BJ (cell line): ENCODE results near the gene ATXN7L2. TPM values are rescaled to one million over a fixed set of nuclear protein-coding genes. Genes with fewer than 3 reads are reported as not detected.
A peak's percentile ranks its signal among the peaks of the same experiment; 100 is the strongest.

Experiments used
- CTCF ChIA-PET: fragments of 350-600 bp; formaldehyde crosslinking; extraction: SDS; loops from one replicate; lab custom pipeline; 2021; ENCODE audit warnings: antibody characterized with exemption, inconsistent platforms; lab: Yijun Ruan, JAX
- POLR2A ChIA-PET: fragments of 300-600 bp; sonication (Branson Sonifier 250); formaldehyde crosslinking; extraction: SDS; loops from one replicate; lab custom pipeline; 2021; ENCODE audit warnings: antibody characterized with exemption; lab: Charles Lee
- DNase-seq: peaks from one replicate; pipeline ENCODE4 v3.0.0-alpha.2; 2011; ENCODE audit warnings: low read depth
- H3K27me3 ChIP-seq: 2 replicates; pipeline ENCODE4 v1.6.0; 2011; ENCODE audit warnings: low read length; ENCODE audit not compliant: control insufficient read depth, insufficient read depth
- H3K36me3 ChIP-seq: 2 replicates; pipeline ENCODE4 v1.5.1; 2011; ENCODE audit warnings: low read length; ENCODE audit not compliant: control insufficient read depth, insufficient read depth
- H3K4me3 ChIP-seq: 2 replicates; pipeline ENCODE4 v1.5.1; 2011; ENCODE audit warnings: low read depth, mild to moderate bottlenecking, control low read depth, low read length
- CTCF ChIP-seq: IDR thresholded peaks from 2 replicates; pipeline ENCODE4 v1.5.1; 2011; ENCODE audit warnings: low read depth, mild to moderate bottlenecking, control low read depth, inconsistent platforms, low read length, moderate library complexity; ENCODE audit not compliant: insufficient read depth
- polyA plus RNA-seq: library from polyadenylated mRNA; depleted of rRNA; stranded (reverse); fragments of >200 nt; gene quantifications from 2 replicates; pipeline ENCODE4 v1.2.3, GENCODE V29; 2011

Gene ATXN7L2
- polyA plus RNA-seq, 1 experiment, result 8.7 TPM

GRCh38 chr1:109503935-109504334 lies 20.2 kb downstream of the ATXN7L2 start:
- TF ChIP-seq CTCF, result no peak
- POLR2A ChIA-PET, result no interaction called here

GRCh38 chr1:109504974-109505373 lies 21.3 kb downstream of the ATXN7L2 start:
- POLR2A ChIA-PET, result no interaction called here
- Histone ChIP-seq H3K27me3 (no peaks in the 10 kb centered on the region), H3K4me3 (no peak overlapping the region), H3K36me3 (no peaks in the 10 kb centered on the region; the same call in 1 of the 2 replicates)
- TF ChIP-seq CTCF, result no peak
- DNase-seq, result no peak
- CTCF ChIA-PET, result interaction anchor here (1.7 to 32.2 kb wide), 4 partner anchors 11 to 29 kb away, joined by 5 to 1371 read pairs (median 12); partner anchors contain the start of genes CYB561D1 and GPR61

More at GRCh38 chr1:109503935-109504334, 20.2 kb downstream of the ATXN7L2 start:
- no peak for DNase-seq
- no peaks in the 10 kb centered on the region; the same call in 1 of the 2 replicates for H3K36me3 ChIP-seq
- H3K4me3 ChIP-seq, result no peak overlapping the region
- H3K27me3 ChIP-seq, result no peaks in the 10 kb centered on the region
- CTCF ChIA-PET, result interaction anchor here (3.8 to 32.2 kb wide), 2 partner anchors 10 to 30 kb away, joined by 13 to 1371 read pairs; partner anchors contain the start of genes CYB561D1 and GPR61

GRCh38 chr1:109508001-109508872 lies 24.5 kb downstream of the ATXN7L2 start:
- no peak for DNase-seq
- Histone ChIP-seq H3K36me3 (no peaks in the 10 kb centered on the region), H3K27me3 (no peaks in the 10 kb centered on the region), H3K4me3 (no peak overlapping the region)
- POLR2A ChIA-PET, result interaction anchor here (0.6 kb wide), 1 partner anchor 11 kb away, joined by 3 read pairs; no protein-coding TSS in a partner anchor
- no peak for TF ChIP-seq CTCF
- CTCF ChIA-PET, result interaction anchor here (1.2 to 32.2 kb wide), 5 partner anchors 10 to 26 kb away, joined by 3 to 1371 read pairs (median 6); partner anchors contain the start of gene GPR61

- no peak for TF ChIP-seq CTCF
- no peaks in the 10 kb centered on the region for H3K27me3 ChIP-seq
- CTCF ChIA-PET, result interaction anchor here (2.2 to 32.2 kb wide), 3 partner anchors 10 to 25 kb away, joined by 6 to 1371 read pairs (median 29); partner anchors contain the start of gene GPR61
- peak overlapping the region; percentile 60 for H3K4me3 ChIP-seq
- no peak for DNase-seq
- no peaks in the 10 kb centered on the region for H3K36me3 ChIP-seq
- POLR2A ChIA-PET, result no interaction called here
Measured at GRCh38 chr1:109508873-109509175, 25.1 kb downstream of the ATXN7L2 start.
